Measurements from ENCODE around the gene TMEM184B.

TMEM184B gene

GRCh38 chr22:38272373-38273134, at the start of gene TMEM184B:
Gene TMEM184B (minus strand): TSS chr22:38273010. CDS start chr22:38247961, 25,049 bp downstream.
- Histone ChIP-seq H3K36me3 (ENCODE audit: control insufficient read depth in 1 of 2, insufficient read depth in 2 of 2, low read length in 2 of 2) (no peaks in the 10 kb centered on the region), H3K4me3 (ENCODE audit: low read depth in 1 of 2, low read length in 2 of 2) (peak within 1 kb of the TSS; percentile 89 to 90), H3K9me3 (ENCODE audit: control insufficient read depth in 1 of 2, low read length in 2 of 2) (no peaks in the 10 kb centered on the region), H3K27ac (ENCODE audit: low read length) (peak within 1 kb of the TSS; percentile 98), H3K27me3 (ENCODE audit: low read depth, low read length) (no peaks in the 10 kb centered on the region), H3K4me1 (ENCODE audit: control insufficient read depth in 1 of 2, insufficient read depth in 2 of 2, low read length in 2 of 2) (peaks cover 23 to 39% of the 10 kb centered on the region in 2 donors)

- H3K27ac ChIP-seq (ENCODE audit: low read length), result no peak overlapping the region
- H3K27me3 ChIP-seq (ENCODE audit: low read depth, low read length), result no peaks in the 10 kb centered on the region
- H3K4me1 ChIP-seq (ENCODE audit: control insufficient read depth in 1 of 2, insufficient read depth in 2 of 2, low read length in 2 of 2), result peaks cover 5 to 6% of the 10 kb centered on the region in 2 donors
- no peak overlapping the region for H3K4me3 ChIP-seq (ENCODE audit: low read depth in 1 of 2, low read length in 2 of 2)
- H3K9me3 ChIP-seq (ENCODE audit: control insufficient read depth in 1 of 2, low read length in 2 of 2), result no peaks in the 10 kb centered on the region
- peaks cover 0 to 6% of the 10 kb centered on the region in 2 donors for H3K36me3 ChIP-seq (ENCODE audit: control insufficient read depth in 1 of 2, insufficient read depth in 2 of 2, low read length in 2 of 2)
These were observed 48.0 kb upstream of the TMEM184B start for GRCh38 chr22:38320605-38321402.

GRCh38 chr22:38318792-38319773, 46.3 kb upstream of the TMEM184B start:
- H3K27me3 ChIP-seq (ENCODE audit: low read depth, low read length), result no peaks in the 10 kb centered on the region
- peaks cover 6 to 22% of the 10 kb centered on the region in 2 donors for H3K4me1 ChIP-seq (ENCODE audit: control insufficient read depth in 1 of 2, insufficient read depth in 2 of 2, low read length in 2 of 2)
- no peaks in the 10 kb centered on the region for H3K9me3 ChIP-seq (ENCODE audit: control insufficient read depth in 1 of 2, low read length in 2 of 2)
- peaks cover 0 to 6% of the 10 kb centered on the region in 2 donors for H3K36me3 ChIP-seq (ENCODE audit: control insufficient read depth in 1 of 2, insufficient read depth in 2 of 2, low read length in 2 of 2)
- peak overlapping the region; percentile 96 for H3K27ac ChIP-seq (ENCODE audit: low read length)
- H3K4me3 ChIP-seq (ENCODE audit: low read depth in 1 of 2, low read length in 2 of 2), result no peak overlapping the region

- Histone ChIP-seq H3K36me3 (ENCODE audit: control insufficient read depth in 1 of 2, insufficient read depth in 2 of 2, low read length in 2 of 2) (peaks cover 0 to 6% of the 10 kb centered on the region in 2 donors), H3K4me1 (ENCODE audit: control insufficient read depth in 1 of 2, insufficient read depth in 2 of 2, low read length in 2 of 2) (peaks cover 6 to 32% of the 10 kb centered on the region in 2 donors), H3K9me3 (ENCODE audit: control insufficient read depth in 1 of 2, low read length in 2 of 2) (no peaks in the 10 kb centered on the region), H3K4me3 (ENCODE audit: low read depth in 1 of 2, low read length in 2 of 2) (peak overlapping the region; percentile 49 to 60), H3K27ac (ENCODE audit: low read length) (peak overlapping the region; percentile 96), H3K27me3 (ENCODE audit: low read depth, low read length) (no peaks in the 10 kb centered on the region)
These were observed 45.3 kb upstream of the TMEM184B start for GRCh38 chr22:38317995-38318715.

GRCh38 chr22:38317122-38317994, 44.5 kb upstream of the TMEM184B start, which contains the start of gene CSNK1E:
Gene CSNK1E (minus strand): TSS chr22:38317433. CDS start chr22:38314157, 3,276 bp downstream.
- H3K27me3 ChIP-seq (ENCODE audit: low read depth, low read length), result no peaks in the 10 kb centered on the region
- H3K9me3 ChIP-seq (ENCODE audit: control insufficient read depth in 1 of 2, low read length in 2 of 2), result no peaks in the 10 kb centered on the region
- peaks cover 14 to 37% of the 10 kb centered on the region in 2 donors for H3K4me1 ChIP-seq (ENCODE audit: control insufficient read depth in 1 of 2, insufficient read depth in 2 of 2, low read length in 2 of 2)

GRCh38 chr22:38316364-38317121, 43.7 kb upstream of the TMEM184B start:
- H3K4me1 ChIP-seq (ENCODE audit: control insufficient read depth in 1 of 2, insufficient read depth in 2 of 2, low read length in 2 of 2), result peaks cover 15 to 46% of the 10 kb centered on the region in 2 donors
- peaks cover 0 to 6% of the 10 kb centered on the region in 2 donors for H3K36me3 ChIP-seq (ENCODE audit: control insufficient read depth in 1 of 2, insufficient read depth in 2 of 2, low read length in 2 of 2)
- peak overlapping the region; percentile 89 for H3K27ac ChIP-seq (ENCODE audit: low read length)
- H3K27me3 ChIP-seq (ENCODE audit: low read depth, low read length), result no peaks in the 10 kb centered on the region
- no peaks in the 10 kb centered on the region for H3K9me3 ChIP-seq (ENCODE audit: control insufficient read depth in 1 of 2, low read length in 2 of 2)
- peak overlapping the region; percentile 66 to 84 for H3K4me3 ChIP-seq (ENCODE audit: low read depth in 1 of 2, low read length in 2 of 2)

More at GRCh38 chr22:38317122-38317994, 44.5 kb upstream of the TMEM184B start, which contains the start of gene CSNK1E:
- H3K27ac ChIP-seq (ENCODE audit: low read length), result peak within 1 kb of the TSS; percentile 96
- peaks cover 0 to 6% of the 10 kb centered on the region in 2 donors for H3K36me3 ChIP-seq (ENCODE audit: control insufficient read depth in 1 of 2, insufficient read depth in 2 of 2, low read length in 2 of 2)
- H3K4me3 ChIP-seq (ENCODE audit: low read depth in 1 of 2, low read length in 2 of 2), result peak within 1 kb of the TSS; percentile 66 to 84

GRCh38 chr22:38315823-38316363, 43.1 kb upstream of the TMEM184B start:
- Histone ChIP-seq H3K27ac (ENCODE audit: low read length) (peak overlapping the region; percentile 89), H3K9me3 (ENCODE audit: control insufficient read depth in 1 of 2, low read length in 2 of 2) (no peaks in the 10 kb centered on the region), H3K4me1 (ENCODE audit: control insufficient read depth in 1 of 2, insufficient read depth in 2 of 2, low read length in 2 of 2) (peaks cover 15 to 52% of the 10 kb centered on the region in 2 donors), H3K36me3 (ENCODE audit: control insufficient read depth in 1 of 2, insufficient read depth in 2 of 2, low read length in 2 of 2) (peaks cover 0 to 8% of the 10 kb centered on the region in 2 donors), H3K27me3 (ENCODE audit: low read depth, low read length) (no peaks in the 10 kb centered on the region), H3K4me3 (ENCODE audit: low read depth in 1 of 2, low read length in 2 of 2) (peak overlapping the region; percentile 66 to 84)

- Histone ChIP-seq H3K9me3 (ENCODE audit: control insufficient read depth in 1 of 2, low read length in 2 of 2) (no peaks in the 10 kb centered on the region), H3K27ac (ENCODE audit: low read length) (peak overlapping the region; percentile 89), H3K4me3 (ENCODE audit: low read depth in 1 of 2, low read length in 2 of 2) (peak overlapping the region; percentile 66 to 84), H3K27me3 (ENCODE audit: low read depth, low read length) (no peaks in the 10 kb centered on the region), H3K4me1 (ENCODE audit: control insufficient read depth in 1 of 2, insufficient read depth in 2 of 2, low read length in 2 of 2) (peaks cover 19 to 59% of the 10 kb centered on the region in 2 donors), H3K36me3 (ENCODE audit: control insufficient read depth in 1 of 2, insufficient read depth in 2 of 2, low read length in 2 of 2) (peaks cover 0 to 13% of the 10 kb centered on the region in 2 donors)
These were observed 42.4 kb upstream of the TMEM184B start for GRCh38 chr22:38314933-38315822.

Data from muscle layer of duodenum (tissue), 2 donors.